Neural progenitor cell (in vitro differentiated cells): ENCODE results near the gene NEURL4.

Experiments
- CTCF ChIP-seq: fragments of 200-600 bp; sonication (generic); IDR thresholded peaks from 2 replicates; pipeline ENCODE4 v1.5.1; 2017; ENCODE audit warnings: antibody characterized with exemption, mild to moderate bottlenecking
- EZH2 ChIP-seq: fragments of 200-600 bp; sonication (generic); IDR thresholded peaks from 2 replicates; pipeline ENCODE4 v1.6.1; 2017; ENCODE audit warnings: antibody characterized with exemption, mild to moderate bottlenecking, moderate library complexity
- EZH2phosphoT487 ChIP-seq: fragments of 200-600 bp; sonication (generic); IDR thresholded peaks from 2 replicates; pipeline ENCODE4 v1.6.1; 2017; ENCODE audit warnings: antibody characterized with exemption

GRCh38 chr17:7290166-7290565, 39.0 kb downstream of the NEURL4 start:
- TF ChIP-seq CTCF = no peak
- no peak for TF ChIP-seq EZH2
- TF ChIP-seq EZH2phosphoT487 = no peak
